OCI-LY1 (cell line): ENCODE results near the gene TMEM79.

Source experiments
- H2AFZ ChIP-seq: fragments of 200-600 bp; sonication (generic), shearing (Covaris generic); 2 replicates; pipeline ENCODE4 v1.6.0; 2014; ENCODE audit warnings: antibody characterized with exemption, mild to moderate bottlenecking, low read length
- H3F3A ChIP-seq: fragments of 200-600 bp; sonication (generic), shearing (Covaris generic); 2 replicates; pipeline ENCODE4 v1.6.0; 2014; ENCODE audit warnings: mild to moderate bottlenecking, antibody characterized with exemption, low read length, moderate library complexity; ENCODE audit not compliant: insufficient read depth
- H3K27ac ChIP-seq: fragments of 200-600 bp; sonication (generic); 2 replicates; pipeline ENCODE4 v1.5.1; 2014; ENCODE audit warnings: low read length, mixed run types, mild to moderate bottlenecking, low read depth; ENCODE audit not compliant: poor library complexity, severe bottlenecking
- H3K27me3 ChIP-seq: fragments of 200-600 bp; sonication (generic); 2 replicates; pipeline ENCODE4 v1.6.0; 2014; ENCODE audit warnings: antibody characterized with exemption, mild to moderate bottlenecking, low read length, moderate library complexity; ENCODE audit not compliant: insufficient read depth
- H3K36me3 ChIP-seq: fragments of 200-600 bp; sonication (generic); 2 replicates; pipeline ENCODE4 v1.6.1; 2014; ENCODE audit warnings: mild to moderate bottlenecking, antibody characterized with exemption, low read length, moderate library complexity, mixed read lengths; ENCODE audit not compliant: insufficient read depth
- H3K4me1 ChIP-seq: fragments of 200-600 bp; sonication (generic); 2 replicates; pipeline ENCODE4 v1.5.1; 2014; ENCODE audit warnings: mild to moderate bottlenecking, low read length, moderate library complexity; ENCODE audit not compliant: insufficient read depth, severe bottlenecking
- H3K4me2 ChIP-seq: fragments of 200-600 bp; sonication (generic), shearing (Covaris generic); 2 replicates; pipeline ENCODE4 v1.6.1; 2014; ENCODE audit warnings: low read length
- H3K4me3 ChIP-seq: fragments of 200-600 bp; sonication (generic); 2 replicates; pipeline ENCODE4 v1.5.1; 2014; ENCODE audit warnings: low read length, low read depth, mild to moderate bottlenecking, mixed read lengths; ENCODE audit not compliant: poor library complexity, severe bottlenecking
- H3K79me2 ChIP-seq: fragments of 200-600 bp; shearing (Covaris generic); 2 replicates; pipeline ENCODE4 v1.6.1; 2016; ENCODE audit warnings: mixed run types, low read length, mixed read lengths; ENCODE audit not compliant: insufficient read depth
- H3K9ac ChIP-seq: fragments of 200-600 bp; sonication (generic), shearing (Covaris generic); 2 replicates; pipeline ENCODE4 v1.6.1; 2014; ENCODE audit warnings: mild to moderate bottlenecking, low read length, mixed read lengths
- H3K9me2 ChIP-seq: fragments of 200-600 bp; sonication (generic), shearing (Covaris generic); 2 replicates; pipeline ENCODE4 v1.6.1; 2014; ENCODE audit warnings: low read depth, mild to moderate bottlenecking, low read length, mixed read lengths
- H3K9me3 ChIP-seq: fragments of 200-600 bp; shearing (Covaris generic); 2 replicates; pipeline ENCODE4 v1.6.1; 2014; ENCODE audit warnings: low read length, mixed read lengths
- H4K20me1 ChIP-seq: fragments of 200-600 bp; sonication (generic), shearing (Covaris generic); 2 replicates; pipeline ENCODE4 v1.6.0; 2016; ENCODE audit warnings: mild to moderate bottlenecking, low read length; ENCODE audit not compliant: insufficient read depth
- EZH2 ChIP-seq: fragments of 200-600 bp; sonication (generic), shearing (Covaris generic); IDR thresholded peaks from 2 replicates; pipeline ENCODE4 v1.8.0; 2017; ENCODE audit warnings: borderline replicate concordance, mixed run types, mild to moderate bottlenecking, antibody characterized with exemption, low read length, moderate library complexity, mixed read lengths
- TF ChIP-seq, protein P1 (sequence below): fragments of 200-600 bp; sonication (generic), shearing (Covaris generic); IDR thresholded peaks from 2 replicates; pipeline ENCODE4 v1.5.1; 2017; ENCODE audit warnings: mild to moderate bottlenecking, antibody characterized with exemption, low read length, moderate library complexity, mixed read lengths

Gene TMEM79

DNA sequence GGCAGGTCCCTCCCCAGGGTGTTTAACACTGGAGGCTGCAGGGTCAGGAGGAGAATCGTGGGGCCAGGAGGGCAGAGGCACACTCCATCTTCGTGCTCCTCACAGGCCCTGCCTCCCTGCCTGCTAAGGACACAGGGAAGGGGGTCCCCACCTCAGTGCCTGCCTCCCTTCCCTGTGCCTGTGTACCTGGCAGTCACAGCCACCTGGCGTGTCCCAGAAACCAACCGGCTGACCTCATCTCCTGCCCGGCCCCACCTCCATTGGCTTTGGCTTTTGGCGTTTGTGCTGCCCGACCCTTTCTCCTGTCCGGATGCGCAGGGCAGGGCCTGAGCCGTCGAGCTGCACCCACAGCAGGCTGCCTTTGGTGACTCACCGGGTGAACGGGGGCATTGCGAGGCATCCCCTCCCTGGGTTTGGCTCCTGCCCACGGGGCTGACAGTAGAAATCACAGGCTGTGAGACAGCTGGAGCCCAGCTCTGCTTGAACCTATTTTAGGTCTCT, 42.8 kb upstream of the TMEM79 start:
- Histone ChIP-seq H3K79me2 (no peaks in the 10 kb centered on the region), H3K4me1 (peaks cover 10% of the 10 kb centered on the region), H3K36me3 (peaks cover 35% of the 10 kb centered on the region), H3K27me3 (0 out of 2 replicates have a peak, but pooled peaks cover 5% of the 10 kb centered on the region), H3K9me3 (no peaks in the 10 kb centered on the region), H3K9ac (no peak overlapping the region), H3K9me2 (no peaks in the 10 kb centered on the region), H2AFZ (no peak overlapping the region), H4K20me1 (no peaks in the 10 kb centered on the region), H3K27ac (no peak overlapping the region), H3F3A (no peaks in the 10 kb centered on the region), H3K4me3 (no peak overlapping the region), H3K4me2 (no peak overlapping the region)
- no peak for TF ChIP-seq EZH2
- TF ChIP-seq, protein P1, sequence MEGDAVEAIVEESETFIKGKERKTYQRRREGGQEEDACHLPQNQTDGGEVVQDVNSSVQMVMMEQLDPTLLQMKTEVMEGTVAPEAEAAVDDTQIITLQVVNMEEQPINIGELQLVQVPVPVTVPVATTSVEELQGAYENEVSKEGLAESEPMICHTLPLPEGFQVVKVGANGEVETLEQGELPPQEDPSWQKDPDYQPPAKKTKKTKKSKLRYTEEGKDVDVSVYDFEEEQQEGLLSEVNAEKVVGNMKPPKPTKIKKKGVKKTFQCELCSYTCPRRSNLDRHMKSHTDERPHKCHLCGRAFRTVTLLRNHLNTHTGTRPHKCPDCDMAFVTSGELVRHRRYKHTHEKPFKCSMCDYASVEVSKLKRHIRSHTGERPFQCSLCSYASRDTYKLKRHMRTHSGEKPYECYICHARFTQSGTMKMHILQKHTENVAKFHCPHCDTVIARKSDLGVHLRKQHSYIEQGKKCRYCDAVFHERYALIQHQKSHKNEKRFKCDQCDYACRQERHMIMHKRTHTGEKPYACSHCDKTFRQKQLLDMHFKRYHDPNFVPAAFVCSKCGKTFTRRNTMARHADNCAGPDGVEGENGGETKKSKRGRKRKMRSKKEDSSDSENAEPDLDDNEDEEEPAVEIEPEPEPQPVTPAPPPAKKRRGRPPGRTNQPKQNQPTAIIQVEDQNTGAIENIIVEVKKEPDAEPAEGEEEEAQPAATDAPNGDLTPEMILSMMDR = no peak

DNA sequence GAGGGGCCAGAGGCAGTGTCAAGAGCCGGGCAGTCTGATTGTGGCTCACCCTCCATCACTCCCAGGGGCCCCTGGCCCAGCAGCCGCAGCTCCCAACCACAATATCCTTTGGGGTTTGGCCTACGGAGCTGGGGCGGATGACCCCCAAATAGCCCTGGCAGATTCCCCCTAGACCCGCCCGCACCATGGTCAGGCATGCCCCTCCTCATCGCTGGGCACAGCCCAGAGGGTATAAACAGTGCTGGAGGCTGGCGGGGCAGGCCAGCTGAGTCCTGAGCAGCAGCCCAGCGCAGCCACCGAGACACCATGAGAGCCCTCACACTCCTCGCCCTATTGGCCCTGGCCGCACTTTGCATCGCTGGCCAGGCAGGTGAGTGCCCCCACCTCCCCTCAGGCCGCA, 42.2 kb upstream of the TMEM79 start, which contains the start of gene BGLAP:
Gene BGLAP, plus strand, starts transcription at position 259 of the 400 bp plus-strand sequence. Its CDS starts 48 bp downstream, at position 307.
- Histone ChIP-seq H3K9ac (no peak within 1 kb of the TSS), H3K79me2 (no peaks in the 10 kb centered on the region), H3K4me1 (peaks cover 10% of the 10 kb centered on the region), H3K27me3 (0 out of 2 replicates have a peak, but pooled peaks cover 5% of the 10 kb centered on the region), H3K4me2 (no peak within 1 kb of the TSS), H3K4me3 (no peak within 1 kb of the TSS), H4K20me1 (no peaks in the 10 kb centered on the region), H3F3A (no peaks in the 10 kb centered on the region), H3K36me3 (peaks cover 29% of the 10 kb centered on the region), H3K9me3 (no peaks in the 10 kb centered on the region), H3K27ac (no peak within 1 kb of the TSS), H3K9me2 (no peaks in the 10 kb centered on the region), H2AFZ (no peak within 1 kb of the TSS)
- no peak for TF ChIP-seq EZH2
- TF ChIP-seq, protein P1 = no peak

DNA sequence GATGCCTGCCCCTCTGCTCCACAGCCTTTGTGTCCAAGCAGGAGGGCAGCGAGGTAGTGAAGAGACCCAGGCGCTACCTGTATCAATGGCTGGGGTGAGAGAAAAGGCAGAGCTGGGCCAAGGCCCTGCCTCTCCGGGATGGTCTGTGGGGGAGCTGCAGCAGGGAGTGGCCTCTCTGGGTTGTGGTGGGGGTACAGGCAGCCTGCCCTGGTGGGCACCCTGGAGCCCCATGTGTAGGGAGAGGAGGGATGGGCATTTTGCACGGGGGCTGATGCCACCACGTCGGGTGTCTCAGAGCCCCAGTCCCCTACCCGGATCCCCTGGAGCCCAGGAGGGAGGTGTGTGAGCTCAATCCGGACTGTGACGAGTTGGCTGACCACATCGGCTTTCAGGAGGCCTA, 41.4 kb upstream of the TMEM79 start:
- H3K27ac ChIP-seq = no peak overlapping the region
- H3K9me2 ChIP-seq = no peaks in the 10 kb centered on the region
- H3K4me1 ChIP-seq = peaks cover 10% of the 10 kb centered on the region
- H2AFZ ChIP-seq = no peak overlapping the region
- no peak for TF ChIP-seq EZH2
- TF ChIP-seq, protein P1 = no peak
- no peaks in the 10 kb centered on the region for H4K20me1 ChIP-seq
- peaks cover 27% of the 10 kb centered on the region for H3K36me3 ChIP-seq
- no peak overlapping the region for H3K4me3 ChIP-seq
- H3F3A ChIP-seq = no peaks in the 10 kb centered on the region
- H3K9me3 ChIP-seq = no peaks in the 10 kb centered on the region
- no peaks in the 10 kb centered on the region for H3K79me2 ChIP-seq
- H3K4me2 ChIP-seq = no peak overlapping the region
- H3K9ac ChIP-seq = no peak overlapping the region
- H3K27me3 ChIP-seq = 0 out of 2 replicates have a peak, but pooled peaks cover 5% of the 10 kb centered on the region
